Epithelial cell of esophagus (primary cell): ENCODE results near the gene ZFP3.
"Not testable (repeated sequence)": the region's sequence is repeated elsewhere in the genome, so short reads cannot be mapped to it uniquely, and the experiment has no call there.

Experiments used
- DNase-seq: peaks from one replicate; pipeline ENCODE4 v3.0.0; 2010; ENCODE audit warnings: low read depth
- H3K4me3 ChIP-seq: 2 replicates; pipeline ENCODE4 v1.5.1; 2011; ENCODE audit warnings: mild to moderate bottlenecking, low read length, control low read depth
- TF ChIP-seq, protein P1 (sequence below): IDR thresholded peaks from 2 replicates; pipeline ENCODE4 v1.5.1; 2011; ENCODE audit warnings: low read depth, mild to moderate bottlenecking, low read length, control low read depth, inconsistent platforms; ENCODE audit not compliant: insufficient read depth; ENCODE audit errors: missing control alignments

Gene ZFP3

DNA sequence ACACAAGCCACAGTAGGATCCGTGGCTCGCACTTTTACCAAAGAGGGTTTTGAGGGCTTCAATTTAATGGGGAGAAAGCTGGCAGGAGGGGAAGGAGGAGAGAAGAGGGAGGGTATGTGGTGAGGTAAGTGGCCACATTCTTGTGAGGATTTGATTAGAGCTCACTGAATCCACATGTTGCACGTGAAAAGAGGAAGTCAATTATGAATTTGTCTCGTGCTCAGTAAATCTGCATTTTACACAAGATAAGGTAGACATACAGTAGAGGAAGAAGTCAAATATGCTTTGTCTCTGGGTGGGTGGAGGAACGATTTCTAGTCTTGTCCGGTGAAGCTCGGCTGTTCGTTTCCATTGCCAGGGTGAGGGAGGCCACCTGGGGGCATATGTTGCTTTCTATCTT, 32.5 kb downstream of the ZFP3 start:
- TF ChIP-seq, protein P1, sequence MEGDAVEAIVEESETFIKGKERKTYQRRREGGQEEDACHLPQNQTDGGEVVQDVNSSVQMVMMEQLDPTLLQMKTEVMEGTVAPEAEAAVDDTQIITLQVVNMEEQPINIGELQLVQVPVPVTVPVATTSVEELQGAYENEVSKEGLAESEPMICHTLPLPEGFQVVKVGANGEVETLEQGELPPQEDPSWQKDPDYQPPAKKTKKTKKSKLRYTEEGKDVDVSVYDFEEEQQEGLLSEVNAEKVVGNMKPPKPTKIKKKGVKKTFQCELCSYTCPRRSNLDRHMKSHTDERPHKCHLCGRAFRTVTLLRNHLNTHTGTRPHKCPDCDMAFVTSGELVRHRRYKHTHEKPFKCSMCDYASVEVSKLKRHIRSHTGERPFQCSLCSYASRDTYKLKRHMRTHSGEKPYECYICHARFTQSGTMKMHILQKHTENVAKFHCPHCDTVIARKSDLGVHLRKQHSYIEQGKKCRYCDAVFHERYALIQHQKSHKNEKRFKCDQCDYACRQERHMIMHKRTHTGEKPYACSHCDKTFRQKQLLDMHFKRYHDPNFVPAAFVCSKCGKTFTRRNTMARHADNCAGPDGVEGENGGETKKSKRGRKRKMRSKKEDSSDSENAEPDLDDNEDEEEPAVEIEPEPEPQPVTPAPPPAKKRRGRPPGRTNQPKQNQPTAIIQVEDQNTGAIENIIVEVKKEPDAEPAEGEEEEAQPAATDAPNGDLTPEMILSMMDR, result no peak
- DNase-seq, result no peak
- peak overlapping the region; percentile 86 for H3K4me3 ChIP-seq

DNA sequence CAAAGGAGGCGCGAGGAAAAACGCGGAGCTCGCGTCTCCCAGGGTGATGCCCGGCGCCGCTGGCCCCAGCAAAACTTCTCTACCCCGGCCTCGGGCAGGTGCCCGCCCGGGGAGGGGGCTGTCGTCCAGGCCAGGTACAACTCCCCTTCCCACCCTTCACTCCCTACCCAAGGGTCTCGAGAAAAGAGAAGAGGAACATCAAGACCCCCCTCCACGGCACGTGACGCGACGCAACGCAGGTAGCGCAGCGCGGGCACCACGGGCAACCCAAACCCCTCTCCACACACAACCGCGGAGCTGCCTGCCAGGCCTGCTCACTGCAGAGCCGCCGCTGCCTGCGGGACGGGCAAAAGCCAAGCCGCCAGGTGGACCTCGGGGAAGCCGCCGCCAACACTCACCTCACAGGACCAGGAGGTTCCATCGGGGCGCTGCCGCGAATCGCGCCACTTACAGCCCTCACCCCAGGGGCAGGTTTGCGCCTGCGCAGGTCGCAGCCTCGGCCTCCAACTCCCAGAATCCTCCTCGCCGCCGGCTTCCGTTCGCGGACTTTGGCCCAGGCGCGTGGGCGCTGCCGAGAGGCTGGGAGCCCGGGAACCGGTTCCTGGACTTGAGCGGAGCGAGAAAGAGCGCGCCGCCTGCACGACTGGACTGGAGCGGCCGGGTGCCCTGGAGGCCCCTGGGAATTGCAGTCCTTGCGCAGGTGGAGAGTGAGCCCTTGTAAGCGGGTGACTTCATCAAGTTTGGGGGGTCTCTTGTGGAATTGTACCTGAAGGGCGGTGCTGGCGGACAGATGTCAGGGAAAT, 33.3 kb downstream of the ZFP3 start, which contains the start of gene ZNF232:
Gene ZNF232 (minus strand): TSS at position 477 of the 803 bp plus-strand sequence. CDS start 56 bp downstream, at position 421.
- peak; percentile 98 for DNase-seq
- TF ChIP-seq, protein P1, result no peak
- H3K4me3 ChIP-seq, result peak within 1 kb of the TSS; percentile 86

DNA sequence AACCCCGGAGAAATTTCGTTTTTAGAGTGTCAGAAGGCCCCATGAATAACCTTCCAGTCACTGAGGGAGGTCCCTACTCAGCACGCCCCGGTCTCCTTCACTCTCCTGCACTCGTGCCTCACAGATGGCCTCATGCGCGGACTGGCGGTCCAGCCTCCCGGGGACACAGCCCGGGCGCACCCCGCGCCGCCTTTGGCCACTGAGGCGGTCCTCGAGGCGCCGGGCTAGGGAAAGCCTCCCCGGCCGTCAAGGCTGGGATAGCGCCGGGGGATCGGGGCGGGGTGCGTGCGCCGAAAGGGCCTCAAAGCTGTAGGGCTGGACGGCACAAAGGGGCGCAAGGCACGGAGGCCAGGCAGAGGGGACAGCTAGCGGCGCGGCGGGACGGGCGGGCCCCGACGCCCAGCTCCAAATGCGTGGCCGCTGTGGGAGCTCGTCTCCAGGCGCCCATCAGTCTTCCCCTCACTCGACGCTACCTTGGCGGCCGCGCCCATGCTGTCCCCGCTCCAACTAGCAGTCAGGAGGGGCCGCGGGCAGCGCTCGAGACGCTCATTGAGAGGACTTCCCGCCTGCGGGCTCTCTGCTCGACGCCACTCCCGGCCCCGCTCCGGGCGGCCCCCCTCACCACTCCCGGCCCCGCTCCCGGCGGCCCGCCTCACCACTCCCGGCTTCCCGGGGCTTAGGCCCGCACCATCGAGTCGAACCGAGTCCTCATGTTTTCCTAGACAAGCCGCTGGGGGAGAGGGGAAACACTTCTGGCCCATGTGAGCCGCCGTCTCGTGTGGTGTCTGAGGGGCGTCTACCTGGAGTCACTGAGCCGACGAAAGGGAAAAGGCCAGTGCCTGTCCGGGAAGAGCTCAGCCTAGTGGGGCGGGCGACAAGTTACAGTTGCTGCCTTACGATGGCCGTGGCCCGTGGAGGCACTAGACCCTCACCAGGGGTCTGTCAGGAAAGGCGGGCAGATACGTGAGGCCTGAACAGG, 37.7 kb downstream of the ZFP3 start, which contains the start of gene USP6:
Gene USP6 (plus strand): TSS at position 360 of the 979 bp plus-strand sequence. CDS start 14,336 bp downstream, outside the sequence.
- DNase-seq, result no peak
- no peak within 1 kb of the TSS for H3K4me3 ChIP-seq

DNA sequence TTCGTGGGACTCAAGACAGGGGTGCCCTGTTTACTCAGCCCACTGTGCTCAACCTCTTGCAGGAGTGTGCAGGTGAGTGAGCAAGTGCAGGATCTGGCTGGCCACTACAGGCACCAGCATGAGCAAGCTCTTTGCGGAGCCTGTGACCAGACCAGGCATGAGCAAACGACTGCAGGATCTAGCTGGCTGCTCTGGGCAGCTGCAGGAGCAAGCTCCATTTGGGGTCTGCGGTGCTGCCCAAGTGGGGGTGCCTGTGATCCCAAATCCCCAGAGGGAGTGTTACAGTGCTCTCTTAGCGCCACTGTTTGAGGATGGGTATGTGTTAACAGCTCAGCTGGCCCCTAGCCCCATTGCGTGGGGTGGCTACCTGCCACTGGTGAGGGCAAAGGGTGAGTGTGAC, 40.0 kb downstream of the ZFP3 start:
- no peak overlapping the region for H3K4me3 ChIP-seq
- TF ChIP-seq, protein P1, result no peak
- peak; percentile 5 for DNase-seq

More for the DNA sequence above, 37.7 kb downstream of the ZFP3 start, which contains the start of gene USP6:
- TF ChIP-seq, protein P1, result no peak

DNA sequence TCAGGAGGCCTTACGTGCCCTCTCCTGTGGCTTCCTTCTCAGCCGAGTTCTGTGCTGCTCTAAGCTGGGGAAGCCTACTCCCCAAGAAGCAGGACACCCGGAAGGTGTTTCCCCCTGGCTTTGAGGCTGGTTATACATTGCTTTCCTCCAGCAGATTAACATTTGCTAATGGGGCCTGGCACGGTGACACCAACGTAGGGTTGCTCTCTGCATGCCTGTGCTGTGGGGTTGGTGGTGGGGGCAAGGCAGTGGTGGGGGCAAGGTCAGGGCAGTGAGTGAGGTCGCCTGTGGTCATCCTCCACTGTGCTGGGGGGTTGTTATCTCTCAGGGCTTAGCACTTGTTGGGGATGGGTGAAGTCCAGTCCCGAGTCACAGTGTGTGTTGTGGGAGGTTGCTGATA, 41.8 kb downstream of the ZFP3 start:
- DNase-seq, result no peak
- H3K4me3 ChIP-seq, result no peak overlapping the region
- TF ChIP-seq, protein P1, result no peak

DNA sequence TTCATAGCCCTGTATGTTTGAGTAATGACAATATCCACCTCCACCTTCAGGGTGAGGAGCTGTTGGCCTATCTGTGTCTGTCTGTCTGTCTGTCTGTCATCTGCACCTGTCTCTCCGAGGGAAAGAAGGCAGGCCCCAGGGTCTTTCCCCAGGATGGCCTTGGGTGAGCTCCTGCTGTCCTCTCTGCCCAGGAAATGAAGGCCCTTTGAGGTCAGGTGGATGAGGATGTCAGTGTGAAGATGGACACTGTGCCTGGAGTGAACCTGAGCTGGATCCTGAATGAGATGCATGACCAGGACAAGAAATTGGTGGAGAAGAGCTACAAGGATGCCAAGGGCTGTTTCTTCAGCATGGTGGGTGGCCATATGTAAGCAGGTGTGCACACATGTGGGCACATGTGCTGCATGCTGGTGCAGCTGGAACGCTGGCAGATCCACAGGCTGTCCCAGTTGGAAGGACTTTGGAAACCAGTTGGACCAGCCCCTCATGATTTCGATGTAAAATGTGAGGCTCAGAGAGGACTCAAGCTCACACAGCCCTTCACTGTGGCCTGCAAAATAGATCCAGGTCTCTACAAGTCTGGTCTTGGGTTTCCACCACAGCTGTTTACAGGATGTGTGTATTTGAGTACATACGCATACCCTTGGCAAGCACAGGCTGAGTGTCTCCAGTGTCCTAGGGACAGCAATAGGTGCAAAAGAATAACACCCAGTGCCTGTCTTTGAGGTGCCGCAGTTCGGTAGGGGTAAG, 42.3 kb downstream of the ZFP3 start:
- H3K4me3 ChIP-seq, DNase-seq: not testable (repeated sequence)
